Ovary (tissue), 3 donors: ENCODE data around the gene UGT1A3.

Experiments used
- CTCF ChIP-seq, 3 donors: fragments of 450-650 bp in 2 of 3; fragments of 200-600 bp in 1 of 3; IDR thresholded peaks; one replicate each; pipeline versions ENCODE4 v1.5.1 to v1.8.0; 2016 to 2022; ENCODE audit warnings: antibody characterized with exemption in 3 of 3, mild to moderate bottlenecking in 1 of 3
- EP300 ChIP-seq: sonication (generic); formaldehyde crosslinking; IDR thresholded peaks from one replicate; pipeline ENCODE4 v1.6.1; 2017; ENCODE audit warnings: antibody characterized with exemption
- POLR2A ChIP-seq: fragments of 450-650 bp; IDR thresholded peaks from one replicate; pipeline ENCODE4 v1.6.1; 2017; ENCODE audit warnings: antibody characterized with exemption, mild to moderate bottlenecking, moderate library complexity
- donor health status: DM: no; HTN: no; CAD: no.

- no peak for TF ChIP-seq CTCF (IDR thresholded peaks at IDR 0.05)
- TF ChIP-seq POLR2A = no peak
- no peak for TF ChIP-seq EP300
Measured at GRCh38 chr2:233714121-233714520, 14.7 kb upstream of the UGT1A3 start.
